Activated T-cell treated with anti-CD3 and anti-CD28 coated beads for 48 hours (primary cell): ENCODE measurements around the gene KRTAP10-2.

ENCODE experiments used
- DNase-seq: peaks from one replicate; pipeline ENCODE4 v3.0.0-alpha.2; 2020; ENCODE audit warnings: low read depth

Gene KRTAP10-2

GRCh38 chr21:44539991-44540666, 11.2 kb downstream of the KRTAP10-2 start, which contains the start of gene KRTAP10-1:
Gene KRTAP10-1 (minus strand): TSS chr21:44540195. CDS start chr21:44540150, 45 bp downstream.
- no peak for DNase-seq

- no peak for DNase-seq
Observed at GRCh38 chr21:44539046-44539445, 12.3 kb downstream of the KRTAP10-2 start.

GRCh38 chr21:44537930-44538911, 13.1 kb downstream of the KRTAP10-2 start:
- DNase-seq = no peak

GRCh38 chr21:44535963-44536362, 15.3 kb downstream of the KRTAP10-2 start:
- DNase-seq = no peak

- DNase-seq = no peak
Observed at GRCh38 chr21:44534688-44535087, 16.6 kb downstream of the KRTAP10-2 start.

GRCh38 chr21:44533891-44534627, 17.2 kb downstream of the KRTAP10-2 start:
- no peak for DNase-seq

GRCh38 chr21:44533121-44533890, 18.0 kb downstream of the KRTAP10-2 start:
- DNase-seq = no peak

GRCh38 chr21:44532712-44533111, 18.6 kb downstream of the KRTAP10-2 start:
- no peak for DNase-seq

- no peak for DNase-seq
Observed at GRCh38 chr21:44531606-44532564, 19.4 kb downstream of the KRTAP10-2 start.

GRCh38 chr21:44530903-44531605, 20.3 kb downstream of the KRTAP10-2 start:
- DNase-seq = no peak

- DNase-seq = no peak
Observed at GRCh38 chr21:44530221-44530902, 20.9 kb downstream of the KRTAP10-2 start.

GRCh38 chr21:44529503-44530125, 21.7 kb downstream of the KRTAP10-2 start:
- no peak for DNase-seq

- DNase-seq = no peak
Observed at GRCh38 chr21:44529011-44529421, 22.3 kb downstream of the KRTAP10-2 start.

- DNase-seq = no peak
Observed at GRCh38 chr21:44528634-44528995, 22.7 kb downstream of the KRTAP10-2 start.

GRCh38 chr21:44527983-44528633, 23.2 kb downstream of the KRTAP10-2 start:
- no peak for DNase-seq

GRCh38 chr21:44527156-44527982, 23.9 kb downstream of the KRTAP10-2 start:
- DNase-seq = no peak
